Cardiac fibroblast (primary cell): ENCODE results near the gene CAPN9.

Experiments
- DNase-seq, 2 donors: peaks; one replicate each; pipeline versions ENCODE4 v3.0.0 to v3.0.0-alpha.2; 2010; ENCODE audit warnings: low read depth in 2 of 2
- H3K4me3 ChIP-seq, 2 donors: replicated peaks in 1 of 2; 1 replicate in 1 of 2; 2 replicates in 1 of 2; pipeline ENCODE4 v1.5.1; 2011; ENCODE audit warnings: low read depth in 2 of 2, low read length in 2 of 2, mild to moderate bottlenecking in 2 of 2, moderate library complexity in 1 of 2
- CTCF ChIP-seq: IDR thresholded peaks from one replicate; pipeline ENCODE4 v1.5.1; 2011; ENCODE audit warnings: low read depth, mild to moderate bottlenecking, low read length, inconsistent platforms

The CAPN9 gene

GRCh38 chr1:230784163-230784562, 37.0 kb downstream of the CAPN9 start:
- H3K4me3 ChIP-seq: no peak overlapping the region
- TF ChIP-seq CTCF: no peak
- no peak for DNase-seq

DNA sequence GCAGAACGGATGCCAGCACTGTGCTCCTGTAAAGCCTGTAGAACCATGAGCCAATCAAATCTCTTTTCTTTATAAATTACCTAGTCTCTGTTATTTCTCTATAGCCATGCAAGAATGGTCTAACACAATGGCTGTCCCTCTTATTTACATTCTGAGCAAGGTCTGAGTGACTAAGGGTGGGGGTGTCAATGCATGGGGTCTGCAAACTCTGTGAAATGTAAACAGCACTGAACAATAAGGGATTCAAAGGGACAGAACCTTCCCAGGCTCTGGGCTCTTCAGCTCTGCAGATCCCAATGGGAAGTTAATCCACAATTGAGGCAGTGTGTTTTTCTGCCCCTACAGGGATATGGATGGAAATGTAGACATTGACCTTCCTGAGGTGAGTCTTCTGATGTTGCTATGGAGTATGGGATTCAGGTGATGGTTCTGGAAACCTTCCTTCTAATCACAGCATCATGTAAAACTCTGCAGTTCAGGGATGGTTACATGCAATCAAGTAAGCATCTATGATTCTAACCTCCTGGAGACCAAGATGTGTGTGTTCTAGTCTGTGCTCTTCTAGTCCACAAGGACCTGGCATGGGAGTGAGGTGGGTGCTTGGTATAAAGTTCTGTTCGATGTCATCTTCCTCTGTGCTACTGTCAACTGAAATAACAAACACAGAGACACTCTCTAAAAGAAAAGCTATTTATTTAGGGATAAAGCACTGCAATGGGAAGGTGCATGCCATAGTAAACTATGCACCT, 38.6 kb downstream of the CAPN9 start:
- TF ChIP-seq CTCF: no peak
- no peak overlapping the region for H3K4me3 ChIP-seq
- DNase-seq: no peak

- H3K4me3 ChIP-seq: no peak overlapping the region
- DNase-seq: no peak
- no peak for TF ChIP-seq CTCF
Measured at GRCh38 chr1:230786385-230786753, 39.2 kb downstream of the CAPN9 start.

DNA sequence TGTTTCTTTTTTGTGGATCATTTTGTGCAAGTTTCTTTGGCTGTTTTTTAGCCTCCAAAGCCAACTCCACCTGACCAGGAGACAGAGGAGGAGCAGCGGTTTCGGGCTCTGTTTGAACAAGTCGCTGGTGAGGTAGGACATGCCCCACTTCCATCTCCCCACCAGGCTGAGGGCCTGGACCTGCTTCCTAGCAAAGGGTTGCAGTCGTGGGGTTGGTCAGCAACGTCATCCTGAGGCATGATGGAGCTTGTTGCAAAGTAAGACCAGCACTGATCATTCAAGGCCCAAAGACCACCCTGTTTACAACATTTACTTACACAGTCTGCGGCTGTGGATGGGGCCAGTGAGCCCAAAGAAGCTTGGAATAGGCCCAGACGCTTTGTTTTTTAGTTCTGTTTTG, 40.3 kb downstream of the CAPN9 start:
- no peak for TF ChIP-seq CTCF
- no peak overlapping the region for H3K4me3 ChIP-seq
- no peak for DNase-seq

- no peak overlapping the region for H3K4me3 ChIP-seq
- TF ChIP-seq CTCF: no peak
- no peak for DNase-seq
Measured at GRCh38 chr1:230788561-230789275, 41.5 kb downstream of the CAPN9 start.

DNA sequence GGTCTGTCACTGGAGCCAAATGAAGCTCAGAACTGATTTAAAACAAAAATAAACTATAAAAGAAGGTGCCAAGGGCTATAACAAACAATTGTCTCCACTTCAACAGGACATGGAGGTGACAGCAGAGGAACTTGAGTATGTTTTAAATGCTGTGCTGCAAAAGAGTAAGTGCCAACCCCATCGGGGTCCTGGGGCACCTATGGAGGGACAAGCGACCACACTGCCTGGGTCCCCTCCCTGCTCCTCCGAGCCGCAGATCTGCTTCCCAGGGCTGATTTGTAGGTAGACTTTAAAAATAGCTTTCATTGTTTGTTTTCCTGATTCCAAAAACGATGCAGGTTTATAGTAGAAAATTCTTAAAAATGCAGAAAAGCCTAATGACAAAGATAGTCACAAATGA, 42.8 kb downstream of the CAPN9 start:
- DNase-seq: no peak
- no peak for TF ChIP-seq CTCF
- no peak overlapping the region for H3K4me3 ChIP-seq
